Endothelial cell of umbilical vein (primary cell): ENCODE results near the gene PKD1L1. TPM values are rescaled to one million over a fixed set of nuclear protein-coding genes. Genes with fewer than 3 reads are reported as not detected.
A peak's percentile ranks its signal among the peaks of the same experiment; 100 is the strongest.

Source experiments
- BruUV-seq: library from RNA; stranded (reverse); fragments of 400-500 nt; replicated peaks from 2 replicates; lab custom pipeline; 2021; lab: Mats Ljungman, UMichigan
- CTCF ChIA-PET: fragments of 300-600, 350-600 bp; sonication (Branson Sonifier 250); formaldehyde crosslinking; loops from one replicate; lab custom pipeline; 2021; ENCODE audit warnings: antibody characterized with exemption, inconsistent platforms; lab: Charles Lee
- POLR2A ChIA-PET: fragments of 300-600, 350-600 bp; sonication (Branson Sonifier 250); formaldehyde crosslinking; loops from one replicate; lab custom pipeline; 2021; ENCODE audit warnings: antibody characterized with exemption, inconsistent platforms; lab: Charles Lee
- DNase-seq: peaks from one replicate; pipeline ENCODE4 v3.0.0-alpha.2; 2011; ENCODE audit warnings: low read depth, low spot score
- FAIRE-seq: peaks from 2 replicates; lab custom pipeline; 2011; peaks lifted over from hg19 to GRCh38; lab: Jason Lieb, UNC
- H2AFZ ChIP-seq: 2 replicates; pipeline ENCODE4 v1.6.0; 2012; ENCODE audit warnings: low read depth, low read length, control low read depth, inconsistent platforms
- H3K27ac ChIP-seq: 2 replicates; pipeline ENCODE4 v1.5.1; 2011; ENCODE audit warnings: low read depth, mild to moderate bottlenecking, control low read depth, low read length, moderate library complexity; ENCODE audit not compliant: insufficient read depth
- H3K27me3 ChIP-seq, 2 experiments: 2 replicates each; pipeline versions ENCODE4 v1.6.0 to v1.6.1; 2011; ENCODE audit warnings: low read length in 2 of 2, mixed read lengths in 1 of 2; ENCODE audit not compliant: control insufficient read depth in 2 of 2, insufficient read depth in 2 of 2
- H3K36me3 ChIP-seq, 2 experiments: 2 replicates in 1 of 2; 3 replicates in 1 of 2; pipeline ENCODE4 v1.5.1; 2011; ENCODE audit warnings: low read length in 2 of 2, mild to moderate bottlenecking in 1 of 2, moderate library complexity in 1 of 2; ENCODE audit not compliant: control insufficient read depth in 2 of 2, insufficient read depth in 2 of 2; ENCODE audit errors: extremely low read depth in 1 of 2
- H3K4me1 ChIP-seq: 3 replicates; pipeline ENCODE4 v1.5.1; 2011; ENCODE audit warnings: mild to moderate bottlenecking, low read length; ENCODE audit not compliant: control insufficient read depth, insufficient read depth; ENCODE audit errors: extremely low read depth
- H3K4me2 ChIP-seq: 2 replicates; pipeline ENCODE4 v1.6.1; 2011; ENCODE audit warnings: low read length, control low read depth, mixed read lengths; ENCODE audit not compliant: insufficient read depth
- H3K4me3 ChIP-seq, 3 experiments: fragments of 200-600 bp in 1 of 3; sonication (generic), shearing (Covaris generic) in 1 of 3; replicated peaks in 1 of 3; 2 replicates each; pipeline ENCODE4 v1.5.1; 2011 to 2016; ENCODE audit warnings: control low read depth in 3 of 3, low read length in 3 of 3, mild to moderate bottlenecking in 2 of 3, inconsistent platforms in 1 of 3, low read depth in 1 of 3, moderate library complexity in 1 of 3; ENCODE audit not compliant: insufficient read depth in 1 of 3
- H3K79me2 ChIP-seq: 2 replicates; pipeline ENCODE4 v1.6.0; 2012; ENCODE audit warnings: low read length, inconsistent platforms; ENCODE audit not compliant: control insufficient read depth, insufficient read depth
- H3K9ac ChIP-seq: replicated peaks from 2 replicates; pipeline ENCODE3; 2011; ENCODE audit warnings: low read length, control low read depth; ENCODE audit not compliant: insufficient read depth; ENCODE audit errors: extremely low read depth
- H3K9me1 ChIP-seq: replicated peaks from 3 replicates; pipeline ENCODE4 v1.6.0; 2011; ENCODE audit warnings: mild to moderate bottlenecking, low read length; ENCODE audit not compliant: control insufficient read depth, insufficient read depth; ENCODE audit errors: extremely low read depth
- H3K9me3 ChIP-seq: replicated peaks from 2 replicates; pipeline ENCODE4 v1.5.1; 2012; ENCODE audit warnings: low read length, inconsistent platforms; ENCODE audit not compliant: control insufficient read depth, insufficient read depth
- H4K20me1 ChIP-seq: replicated peaks from 2 replicates; pipeline ENCODE3; 2011; ENCODE audit warnings: mild to moderate bottlenecking, low read length; ENCODE audit not compliant: control insufficient read depth, insufficient read depth; ENCODE audit errors: extremely low read depth
- FOS ChIP-seq: IDR thresholded peaks from 2 replicates; pipeline ENCODE4 v1.6.1; 2011; ENCODE audit warnings: mild to moderate bottlenecking, low read length, moderate library complexity, borderline replicate concordance; ENCODE audit not compliant: insufficient read depth
- dilution Hi-C: fragments of 300-500 bp; cut with MboI; formaldehyde crosslinking; loops from one replicate; pipeline ENCODE4 v1.15.0; 2019; ENCODE audit warnings: low sequenced_read_pairs; ENCODE audit not compliant: extremely low pct_ligation_motif_present
- intact Hi-C: fragments of 100-400 bp; cut with micrococcal nuclease; formaldehyde crosslinking; loops from one replicate; pipeline ENCODE4 v1.10.0; 2022
- polyA plus RNA-seq, 4 experiments: library from polyadenylated mRNA; depleted of rRNA in 3 of 4; stranded (reverse) in 3 of 4; unstranded in 1 of 4; fragments of >200 nt; gene quantifications; 2 replicates each; pipeline versions ENCODE4 v1.2.1 to v1.2.3, GENCODE V29; 2011 to 2012; ENCODE audit warnings: missing spikeins in 1 of 4
- total RNA-seq: library from RNA; stranded (reverse); gene quantifications from 2 replicates; pipeline ENCODE4 v1.2.3, GENCODE V29; 2021
- TF ChIP-seq, protein P1 (sequence below), 2 donors: IDR thresholded peaks; 1 replicate in 1 of 2; 2 replicates in 1 of 2; pipeline ENCODE4 v1.5.1; 2011; ENCODE audit warnings: low read length in 2 of 2, mild to moderate bottlenecking in 2 of 2, moderate library complexity in 2 of 2, control low read depth in 1 of 2, inconsistent platforms in 1 of 2, low read depth in 1 of 2; ENCODE audit not compliant: insufficient read depth in 1 of 2; ENCODE audit errors: extremely low read depth in 1 of 2

Gene PKD1L1
- total and polyA plus RNA-seq, 2 donors (not counting 3 experiments of a cell fraction or from before 2014, with no cell fraction given), result 4.1 to 5.9 TPM

GRCh38 chr7:47945261-47946015, 2.8 kb downstream of the PKD1L1 start:
- Histone ChIP-seq H3K27me3 (no peaks in the 10 kb centered on the region), H3K36me3 (no peaks in the 10 kb centered on the region), H3K9ac (peak overlapping the region; percentile 30), H4K20me1 (no peaks in the 10 kb centered on the region), H2AFZ (no peak overlapping the region), H3K9me1 (no peaks in the 10 kb centered on the region), H3K9me3 (no peaks in the 10 kb centered on the region), H3K4me3 (no peak overlapping the region), H3K4me1 (peaks cover 86% of the 10 kb centered on the region), H3K4me2 (no peak overlapping the region), H3K27ac (peak overlapping the region; percentile 60), H3K79me2 (no peaks in the 10 kb centered on the region)
- peak; percentile 83 for DNase-seq
- intact Hi-C loops (loop anchor here (1.0 to 10.0 kb wide), 9 partner anchors 24 to 1401 kb away; partner anchors contain the start of genes C7orf57 and HUS1), dilution Hi-C loops (no loop called here)
- ChIA-PET CTCF (interaction anchor here (0.7 to 12.0 kb wide), 39 partner anchors 9 to 679 kb away, joined by 3 to 371 read pairs (median 6); partner anchors contain the start of gene UPP1), POLR2A (interaction anchor here (1.7 kb wide), 1 partner anchor 23 kb away, joined by 5 read pairs; no protein-coding TSS in a partner anchor)
- TF ChIP-seq FOS, result no peak
- TF ChIP-seq, protein P1, sequence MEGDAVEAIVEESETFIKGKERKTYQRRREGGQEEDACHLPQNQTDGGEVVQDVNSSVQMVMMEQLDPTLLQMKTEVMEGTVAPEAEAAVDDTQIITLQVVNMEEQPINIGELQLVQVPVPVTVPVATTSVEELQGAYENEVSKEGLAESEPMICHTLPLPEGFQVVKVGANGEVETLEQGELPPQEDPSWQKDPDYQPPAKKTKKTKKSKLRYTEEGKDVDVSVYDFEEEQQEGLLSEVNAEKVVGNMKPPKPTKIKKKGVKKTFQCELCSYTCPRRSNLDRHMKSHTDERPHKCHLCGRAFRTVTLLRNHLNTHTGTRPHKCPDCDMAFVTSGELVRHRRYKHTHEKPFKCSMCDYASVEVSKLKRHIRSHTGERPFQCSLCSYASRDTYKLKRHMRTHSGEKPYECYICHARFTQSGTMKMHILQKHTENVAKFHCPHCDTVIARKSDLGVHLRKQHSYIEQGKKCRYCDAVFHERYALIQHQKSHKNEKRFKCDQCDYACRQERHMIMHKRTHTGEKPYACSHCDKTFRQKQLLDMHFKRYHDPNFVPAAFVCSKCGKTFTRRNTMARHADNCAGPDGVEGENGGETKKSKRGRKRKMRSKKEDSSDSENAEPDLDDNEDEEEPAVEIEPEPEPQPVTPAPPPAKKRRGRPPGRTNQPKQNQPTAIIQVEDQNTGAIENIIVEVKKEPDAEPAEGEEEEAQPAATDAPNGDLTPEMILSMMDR (IDR thresholded peaks at IDR 0.05; ENCODE audit: extremely low read depth in 1 of 2, insufficient read depth in 1 of 2, low read depth in 1 of 2, low read length in 2 of 2), result peak; percentile 61 to 65
- no TSS peak for BruUV-seq
- FAIRE-seq, result peak; percentile 80
